G401 (cell line): ENCODE results near the gene CASP3. TPM values are rescaled to one million over a fixed set of nuclear protein-coding genes. Genes with fewer than 3 reads are reported as not detected.

ENCODE experiments used
- DNase-seq: peaks from one replicate; pipeline ENCODE4 v3.0.0-alpha.2; 2015; ENCODE audit warnings: low spot score
- in situ Hi-C: cut with HindIII; loops from 2 replicates; pipeline ENCODE4 v1.10.0; 2016; ENCODE audit warnings: low sequenced_read_pairs, mixed read lengths
- total RNA-seq: library from RNA; depleted of rRNA; stranded (reverse); fragments of >200 nt; shearing (Covaris generic); gene quantifications from 2 replicates; pipeline ENCODE4 v1.2.3, GENCODE V29; 2014; rRNA removed

The CASP3 gene
- total RNA-seq, result 50.4 and 63.7 TPM in 2 replicates

- in situ Hi-C loops, result no loop called here
- DNase-seq, result peak; percentile 97
Observed at GRCh38 chr4:184649026-184649970, at the start of gene CASP3, which contains the start of gene PRIMPOL. Gene CASP3, minus strand, starts transcription at chr4:184649447. Its CDS starts 10,994 bp downstream, at chr4:184638453. Gene PRIMPOL, plus strand, starts transcription at chr4:184649738. Its CDS starts 7,403 bp downstream, at chr4:184657141.

- in situ Hi-C loops, result no loop called here
- no peak for DNase-seq
Observed at GRCh38 chr4:184697956-184698355, 48.7 kb upstream of the CASP3 start.

- DNase-seq, result no peak
- in situ Hi-C loops, result no loop called here
Observed at GRCh38 chr4:184695178-184695896, 46.1 kb upstream of the CASP3 start.

- in situ Hi-C loops, result no loop called here
- DNase-seq, result no peak
Observed at GRCh38 chr4:184694412-184694956, 45.2 kb upstream of the CASP3 start.

- in situ Hi-C loops, result no loop called here
- DNase-seq, result no peak
Observed at GRCh38 chr4:184693056-184693455, 43.8 kb upstream of the CASP3 start.

GRCh38 chr4:184689681-184690080 is 40.4 kb upstream of the CASP3 start:
- in situ Hi-C loops, result no loop called here
- no peak for DNase-seq

- in situ Hi-C loops, result no loop called here
- no peak for DNase-seq
Observed at GRCh38 chr4:184688447-184688846, 39.2 kb upstream of the CASP3 start.

- DNase-seq, result no peak
- in situ Hi-C loops, result no loop called here
Observed at GRCh38 chr4:184688005-184688404, 38.8 kb upstream of the CASP3 start.

- no peak for DNase-seq
- in situ Hi-C loops, result no loop called here
Observed at GRCh38 chr4:184684491-184685189, 35.4 kb upstream of the CASP3 start.

GRCh38 chr4:184681916-184682315 is 32.7 kb upstream of the CASP3 start:
- in situ Hi-C loops, result no loop called here
- no peak for DNase-seq

- in situ Hi-C loops, result no loop called here
- DNase-seq, result no peak
Observed at GRCh38 chr4:184680698-184681097, 31.5 kb upstream of the CASP3 start.

- in situ Hi-C loops, result no loop called here
- no peak for DNase-seq
Observed at GRCh38 chr4:184675821-184676492, 26.7 kb upstream of the CASP3 start.

- in situ Hi-C loops, result no loop called here
Observed at GRCh38 chr4:184675018-184675417, 25.8 kb upstream of the CASP3 start.

GRCh38 chr4:184674011-184674410 is 24.8 kb upstream of the CASP3 start:
- in situ Hi-C loops, result no loop called here
- DNase-seq, result no peak

More at GRCh38 chr4:184675018-184675417, 25.8 kb upstream of the CASP3 start:
- no peak for DNase-seq

GRCh38 chr4:184672741-184673140 is 23.5 kb upstream of the CASP3 start:
- in situ Hi-C loops, result no loop called here
- DNase-seq, result no peak

- no peak for DNase-seq
- in situ Hi-C loops, result no loop called here
Observed at GRCh38 chr4:184671101-184671500, 21.9 kb upstream of the CASP3 start.

GRCh38 chr4:184669251-184669650 is 20.0 kb upstream of the CASP3 start:
- in situ Hi-C loops, result no loop called here
- DNase-seq, result peak; percentile 73

- no peak for DNase-seq
- in situ Hi-C loops, result no loop called here
Observed at GRCh38 chr4:184668511-184669114, 19.4 kb upstream of the CASP3 start.
